GM23248 (cell line): ENCODE results near the gene DDX39B.

Experiments
- EZH2 ChIP-seq: fragments of 200-600 bp; sonication (generic); IDR thresholded peaks from 2 replicates; pipeline ENCODE4 v1.6.1; 2018; ENCODE audit warnings: antibody characterized with exemption, mild to moderate bottlenecking; ENCODE audit not compliant: insufficient read depth, poor library complexity, severe bottlenecking
- EZH2phosphoT487 ChIP-seq: fragments of 200-600 bp; sonication (generic); IDR thresholded peaks from 2 replicates; pipeline ENCODE4 v1.6.1; 2018; ENCODE audit warnings: antibody characterized with exemption, moderate library complexity, mild to moderate bottlenecking, low read depth; ENCODE audit not compliant: insufficient read depth

DNA sequence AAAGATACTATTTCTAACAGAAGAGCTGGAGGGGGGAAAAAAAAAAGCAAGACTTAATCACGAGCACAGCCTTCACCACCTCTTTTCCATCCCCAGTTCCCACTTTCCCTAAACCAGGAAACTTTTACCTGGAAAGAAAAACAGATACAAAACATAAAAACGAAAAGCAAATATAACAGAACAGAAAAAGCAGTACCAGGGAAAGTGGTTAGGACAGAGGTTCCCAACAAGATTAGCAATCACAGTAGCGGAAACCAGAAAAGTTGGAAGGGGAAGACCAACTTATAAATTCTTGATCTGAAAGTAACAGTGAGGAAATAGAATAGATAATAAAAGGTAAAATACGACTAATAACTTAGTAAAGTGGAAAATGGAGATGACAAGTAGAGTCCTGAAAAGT lies 1.2 kb downstream of the DDX39B start:
- no peak for TF ChIP-seq EZH2
- no peak for TF ChIP-seq EZH2phosphoT487
